GM12892 (cell line): ENCODE results near the gene FBXL2.
"Not testable (repeated sequence)": the region's sequence is repeated elsewhere in the genome, so short reads cannot be mapped to it uniquely, and the experiment has no call there.

Experiments
- POLR2A ChIP-seq: IDR thresholded peaks from 2 replicates; pipeline ENCODE4 v1.6.1; 2011; ENCODE audit warnings: low read depth, low read length, control low read depth
- POLR2AphosphoS5 ChIP-seq: IDR thresholded peaks from 2 replicates; pipeline ENCODE4 v1.6.1; 2011; ENCODE audit warnings: low read depth, low read length, control low read depth

DNA sequence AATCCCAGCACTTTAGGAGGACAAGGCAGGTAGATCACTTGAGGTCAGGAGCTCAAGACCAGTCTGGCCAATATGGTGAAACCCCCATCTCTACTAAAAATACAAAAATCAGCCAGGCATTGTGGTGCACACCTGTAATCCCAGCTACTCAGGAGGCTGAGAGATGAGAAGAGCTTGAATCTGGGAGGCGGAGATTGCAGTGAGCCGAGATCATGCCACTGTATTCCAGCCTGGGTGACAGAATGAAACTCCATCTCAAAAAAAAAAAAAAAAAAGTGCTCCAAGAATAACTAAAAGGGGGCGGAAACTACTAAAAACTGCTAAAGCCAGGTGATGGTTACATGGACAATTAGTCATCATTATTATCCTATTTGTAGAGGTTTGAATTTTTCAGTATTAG lies 133.6 kb downstream of the FBXL2 start:
- not testable (repeated sequence) for TF ChIP-seq POLR2A, POLR2AphosphoS5
